ENCODE results near the gene TMF1. TPM values are rescaled to one million over a fixed set of nuclear protein-coding genes. Genes with fewer than 3 reads are reported as not detected.

The TMF1 gene
- total RNA-seq, 1 experiment from 2014 or later: 14.2 TPM

DNA sequence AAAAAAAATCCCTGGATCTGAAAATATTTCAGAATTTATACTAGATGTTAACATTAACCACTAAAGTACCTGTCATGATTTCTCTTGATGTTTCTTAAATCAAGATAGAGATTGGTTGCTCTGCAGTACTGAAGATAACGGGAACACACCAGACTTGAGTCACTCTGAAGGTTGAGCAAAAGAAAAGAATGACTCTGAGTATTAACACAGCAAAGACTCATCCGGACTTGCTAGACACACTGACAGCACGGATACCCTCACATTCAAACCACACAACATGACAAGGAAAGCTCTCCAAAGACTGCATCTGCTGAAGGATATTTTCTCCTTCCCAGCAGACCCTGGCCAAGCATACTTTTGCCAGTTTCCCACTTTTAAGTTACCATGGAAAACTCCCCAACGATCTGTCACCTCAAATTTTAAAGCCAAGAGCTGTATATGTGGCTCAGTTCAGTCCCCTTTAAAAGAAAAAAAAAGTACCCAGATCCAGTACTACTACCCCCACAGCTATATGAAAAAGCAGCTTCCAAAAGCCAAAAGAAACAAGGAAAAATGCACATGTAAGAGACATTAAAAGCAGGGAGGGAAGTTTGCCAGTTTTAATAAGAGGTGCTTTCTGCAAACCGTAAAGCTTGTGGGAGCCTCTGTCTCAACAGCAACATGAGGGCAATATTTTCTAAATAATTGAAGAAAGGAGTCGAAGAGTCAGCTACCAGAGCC lies 46.9 kb downstream of the TMF1 start:
- Histone ChIP-seq H3K27ac (ENCODE audit: low read depth, low read length, poor library complexity, severe bottlenecking) (no peak overlapping the region), H3K4me1 (ENCODE audit: insufficient read depth, low read length, poor library complexity, severe bottlenecking) (no peaks in the 10 kb centered on the region), H3K27me3 (replicated peaks; ENCODE audit: insufficient read depth, low read depth, low read length, poor library complexity) (no peaks in the 10 kb centered on the region), H3K4me3 (ENCODE audit: low read depth, low read length, poor library complexity, severe bottlenecking) (no peak overlapping the region), H3K36me3 (ENCODE audit: insufficient read depth, low read length, poor library complexity, severe bottlenecking) (no peaks in the 10 kb centered on the region), H3K9me3 (ENCODE audit: low read depth, low read length, poor library complexity, severe bottlenecking) (no peaks in the 10 kb centered on the region)
- POLR2A ChIA-PET (ENCODE audit: low non-redundant PET): no interaction called here
- CTCF ChIA-PET: no interaction called here
- no peak for DNase-seq (ENCODE audit: low spot score)
- no peak for TF ChIP-seq EZH2 (IDR thresholded peaks at IDR 0.05; ENCODE audit: borderline replicate concordance, low read depth, low read length, poor library complexity, severe bottlenecking)
- TF ChIP-seq, protein P1, sequence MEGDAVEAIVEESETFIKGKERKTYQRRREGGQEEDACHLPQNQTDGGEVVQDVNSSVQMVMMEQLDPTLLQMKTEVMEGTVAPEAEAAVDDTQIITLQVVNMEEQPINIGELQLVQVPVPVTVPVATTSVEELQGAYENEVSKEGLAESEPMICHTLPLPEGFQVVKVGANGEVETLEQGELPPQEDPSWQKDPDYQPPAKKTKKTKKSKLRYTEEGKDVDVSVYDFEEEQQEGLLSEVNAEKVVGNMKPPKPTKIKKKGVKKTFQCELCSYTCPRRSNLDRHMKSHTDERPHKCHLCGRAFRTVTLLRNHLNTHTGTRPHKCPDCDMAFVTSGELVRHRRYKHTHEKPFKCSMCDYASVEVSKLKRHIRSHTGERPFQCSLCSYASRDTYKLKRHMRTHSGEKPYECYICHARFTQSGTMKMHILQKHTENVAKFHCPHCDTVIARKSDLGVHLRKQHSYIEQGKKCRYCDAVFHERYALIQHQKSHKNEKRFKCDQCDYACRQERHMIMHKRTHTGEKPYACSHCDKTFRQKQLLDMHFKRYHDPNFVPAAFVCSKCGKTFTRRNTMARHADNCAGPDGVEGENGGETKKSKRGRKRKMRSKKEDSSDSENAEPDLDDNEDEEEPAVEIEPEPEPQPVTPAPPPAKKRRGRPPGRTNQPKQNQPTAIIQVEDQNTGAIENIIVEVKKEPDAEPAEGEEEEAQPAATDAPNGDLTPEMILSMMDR (conservative IDR thresholded peaks at IDR 0.05; ENCODE audit: low read depth, low read length): no peak
- intact Hi-C loops (cut with micrococcal nuclease; ENCODE audit: unreplicated experiment): no loop called here
- BruUV-seq (replicated peaks): no TSS peak

DNA sequence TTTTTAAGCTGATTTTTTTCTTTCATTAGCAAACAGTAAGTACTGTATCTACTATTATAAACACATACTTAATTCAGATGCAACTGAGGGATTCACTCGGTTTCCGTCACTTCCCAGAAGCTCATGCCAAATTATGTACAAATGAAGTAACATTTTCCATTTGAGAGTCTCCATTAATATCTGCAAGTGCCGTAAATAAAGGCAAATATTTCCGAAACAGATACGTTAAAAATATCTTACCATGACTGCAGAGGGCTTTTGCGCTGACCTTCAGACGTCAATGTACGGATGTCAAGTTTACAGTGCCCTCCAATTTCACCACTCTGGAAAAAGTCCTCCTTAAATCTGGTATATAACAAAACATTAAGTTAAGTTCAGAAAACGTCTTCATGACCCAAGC lies 48.0 kb downstream of the TMF1 start:
- Histone ChIP-seq H3K4me3 (ENCODE audit: low read depth, low read length, poor library complexity, severe bottlenecking) (no peak overlapping the region), H3K4me1 (ENCODE audit: insufficient read depth, low read length, poor library complexity, severe bottlenecking) (no peaks in the 10 kb centered on the region), H3K27me3 (replicated peaks; ENCODE audit: insufficient read depth, low read depth, low read length, poor library complexity) (no peaks in the 10 kb centered on the region), H3K36me3 (ENCODE audit: insufficient read depth, low read length, poor library complexity, severe bottlenecking) (no peaks in the 10 kb centered on the region), H3K9me3 (ENCODE audit: low read depth, low read length, poor library complexity, severe bottlenecking) (no peaks in the 10 kb centered on the region), H3K27ac (ENCODE audit: low read depth, low read length, poor library complexity, severe bottlenecking) (no peak overlapping the region)
- intact Hi-C loops (cut with micrococcal nuclease; ENCODE audit: unreplicated experiment): no loop called here
- TF ChIP-seq EZH2 (IDR thresholded peaks at IDR 0.05; ENCODE audit: borderline replicate concordance, low read depth, low read length, poor library complexity, severe bottlenecking): no peak
- TF ChIP-seq, protein P1 (conservative IDR thresholded peaks at IDR 0.05; ENCODE audit: low read depth, low read length): no peak
- ChIA-PET CTCF (no interaction called here), POLR2A (ENCODE audit: low non-redundant PET) (no interaction called here)
- BruUV-seq (replicated peaks): no TSS peak
- no peak for DNase-seq (ENCODE audit: low spot score)

DNA sequence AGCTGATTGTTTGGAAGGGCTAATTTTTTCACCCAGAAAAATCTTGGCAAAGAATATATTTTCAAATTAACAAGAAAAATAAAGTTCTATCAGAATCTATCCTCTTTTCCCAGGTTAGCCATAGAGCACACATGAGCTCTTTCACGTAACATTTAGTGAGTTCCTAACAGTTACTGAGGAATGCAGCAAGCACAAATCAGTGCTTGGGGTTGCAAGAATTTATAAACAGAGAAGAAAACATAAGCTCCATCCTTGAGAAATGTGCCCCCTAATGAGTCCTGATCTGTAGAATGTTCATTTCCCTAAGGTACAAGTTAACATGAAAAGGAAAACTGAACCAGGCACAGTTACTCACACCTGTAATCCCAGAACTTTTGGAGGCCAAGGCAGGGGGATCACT lies 52.5 kb downstream of the TMF1 start:
- Histone ChIP-seq H3K9me3 (ENCODE audit: low read depth, low read length, poor library complexity, severe bottlenecking) (no peaks in the 10 kb centered on the region), H3K27ac (ENCODE audit: low read depth, low read length, poor library complexity, severe bottlenecking) (no peak overlapping the region), H3K4me1 (ENCODE audit: insufficient read depth, low read length, poor library complexity, severe bottlenecking) (no peaks in the 10 kb centered on the region), H3K36me3 (ENCODE audit: insufficient read depth, low read length, poor library complexity, severe bottlenecking) (no peaks in the 10 kb centered on the region), H3K27me3 (replicated peaks; ENCODE audit: insufficient read depth, low read depth, low read length, poor library complexity) (no peaks in the 10 kb centered on the region), H3K4me3 (ENCODE audit: low read depth, low read length, poor library complexity, severe bottlenecking) (no peak overlapping the region)
- no TSS peak for BruUV-seq (replicated peaks)
- DNase-seq (ENCODE audit: low spot score): no peak
- TF ChIP-seq, protein P1 (conservative IDR thresholded peaks at IDR 0.05; ENCODE audit: low read depth, low read length): no peak
- no peak for TF ChIP-seq EZH2 (IDR thresholded peaks at IDR 0.05; ENCODE audit: borderline replicate concordance, low read depth, low read length, poor library complexity, severe bottlenecking)
- intact Hi-C loops (cut with micrococcal nuclease; ENCODE audit: unreplicated experiment): no loop called here
- POLR2A ChIA-PET (ENCODE audit: low non-redundant PET): no interaction called here
- CTCF ChIA-PET: no interaction called here

All from A673 (cell line).